Astrocyte (in vitro differentiated cells and primary cell): ENCODE measurements around the gene CACNA2D1. TPM values are rescaled to one million over a fixed set of nuclear protein-coding genes. Genes with fewer than 3 reads are reported as not detected.

Experiments used
- DNase-seq: peaks from one replicate; pipeline ENCODE4 v3.0.0-alpha.2; 2010; ENCODE audit warnings: low read depth
- FAIRE-seq: peaks from 2 replicates; lab custom pipeline; 2011; peaks lifted over from hg19 to GRCh38; lab: Jason Lieb, UNC
- H2AFZ ChIP-seq: 2 replicates; pipeline ENCODE4 v1.6.0; 2012; ENCODE audit warnings: low read depth, low read length, inconsistent platforms
- H3K27ac ChIP-seq: 2 replicates; pipeline ENCODE4 v1.5.1; 2011; ENCODE audit warnings: low read depth, low read length, inconsistent platforms
- H3K27me3 ChIP-seq: 2 replicates; pipeline ENCODE4 v1.6.0; 2011; ENCODE audit warnings: low read length, inconsistent platforms; ENCODE audit not compliant: insufficient read depth
- H3K36me3 ChIP-seq: 2 replicates; pipeline ENCODE4 v1.5.1; 2011; ENCODE audit warnings: low read length, inconsistent platforms; ENCODE audit not compliant: insufficient read depth
- H3K4me1 ChIP-seq: 2 replicates; pipeline ENCODE4 v1.5.1; 2011; ENCODE audit warnings: low read length, inconsistent platforms; ENCODE audit not compliant: insufficient read depth
- H3K4me2 ChIP-seq: 2 replicates; pipeline ENCODE4 v1.6.0; 2012; ENCODE audit warnings: low read length, inconsistent platforms
- H3K4me3 ChIP-seq: 2 replicates; pipeline ENCODE4 v1.5.1; 2011; ENCODE audit warnings: low read depth, mild to moderate bottlenecking, low read length, inconsistent platforms; ENCODE audit not compliant: insufficient read depth
- H3K79me2 ChIP-seq: 2 replicates; pipeline ENCODE4 v1.6.0; 2012; ENCODE audit warnings: mild to moderate bottlenecking, low read length, inconsistent platforms; ENCODE audit not compliant: insufficient read depth
- H3K9ac ChIP-seq: 2 replicates; pipeline ENCODE4 v1.6.0; 2012; ENCODE audit warnings: mild to moderate bottlenecking, low read length, inconsistent platforms
- H3K9me3 ChIP-seq: 2 replicates; pipeline ENCODE4 v1.5.1; 2012; ENCODE audit warnings: low read depth, mild to moderate bottlenecking, low read length, inconsistent platforms; ENCODE audit not compliant: insufficient read depth
- H4K20me1 ChIP-seq: 2 replicates; pipeline ENCODE4 v1.6.0; 2012; ENCODE audit warnings: low read length, inconsistent platforms; ENCODE audit not compliant: insufficient read depth
- H3K27ac Mint-ChIP-seq: one replicate; pipeline ENCODE4 v1.8.0; 2021; ENCODE audit warnings: mild to moderate bottlenecking, mixed read lengths; ENCODE audit not compliant: unreplicated experiment
- H3K27me3 Mint-ChIP-seq: one replicate; pipeline ENCODE4 v1.8.0; 2021; ENCODE audit warnings: low read depth, mixed read lengths; ENCODE audit not compliant: unreplicated experiment
- H3K36me3 Mint-ChIP-seq: one replicate; pipeline ENCODE4 v1.8.0; 2021; ENCODE audit warnings: low read depth, mixed read lengths; ENCODE audit not compliant: unreplicated experiment
- H3K4me1 Mint-ChIP-seq: one replicate; pipeline ENCODE4 v1.8.0; 2021; ENCODE audit warnings: low read depth, mixed read lengths; ENCODE audit not compliant: unreplicated experiment
- H3K4me3 Mint-ChIP-seq: one replicate; pipeline ENCODE4 v1.8.0; 2021; ENCODE audit warnings: mild to moderate bottlenecking, moderate library complexity, mixed read lengths; ENCODE audit not compliant: unreplicated experiment
- H3K9me3 Mint-ChIP-seq: one replicate; pipeline ENCODE4 v1.8.0; 2021; ENCODE audit warnings: mild to moderate bottlenecking, mixed read lengths; ENCODE audit not compliant: unreplicated experiment
- CTCF ChIP-seq: IDR thresholded peaks from 2 replicates; pipeline ENCODE4 v1.5.1; 2011; ENCODE audit warnings: low read depth, mild to moderate bottlenecking, inconsistent platforms, low read length, moderate library complexity; ENCODE audit not compliant: insufficient read depth
- EZH2 ChIP-seq: IDR thresholded peaks from 2 replicates; pipeline ENCODE4 v1.6.1; 2012; ENCODE audit warnings: mild to moderate bottlenecking, low read length, inconsistent platforms; ENCODE audit not compliant: insufficient read depth
- total RNA-seq: library from RNA; stranded (reverse); gene quantifications from 2 replicates; pipeline ENCODE4 v1.2.1, GENCODE V29; 2021

CACNA2D1 gene
- total RNA-seq, 1 donor from 2014 or later: 53.4 TPM

- H3K36me3 ChIP-seq: no peaks in the 10 kb centered on the region
- no peak overlapping the region for H3K27ac ChIP-seq
- Mint-ChIP-seq H3K36me3 (no peaks in the 10 kb centered on the region), H3K27ac (no peak overlapping the region), H3K4me3 (no peak overlapping the region), H3K4me1 (no peaks in the 10 kb centered on the region), H3K27me3 (no peaks in the 10 kb centered on the region), H3K9me3 (no peaks in the 10 kb centered on the region)
- peaks cover 9% of the 10 kb centered on the region for H4K20me1 ChIP-seq
- H3K4me1 ChIP-seq: no peaks in the 10 kb centered on the region
- no peak overlapping the region for H2AFZ ChIP-seq
- FAIRE-seq (no peak), DNase-seq (no peak)
- no peak overlapping the region for H3K9ac ChIP-seq
- no peak overlapping the region for H3K4me2 ChIP-seq
- no peaks in the 10 kb centered on the region for H3K27me3 ChIP-seq
- peaks cover 31% of the 10 kb centered on the region for H3K79me2 ChIP-seq
- H3K9me3 ChIP-seq: no peaks in the 10 kb centered on the region
- no peak for TF ChIP-seq CTCF
- no peak for TF ChIP-seq EZH2
- H3K4me3 ChIP-seq: no peak overlapping the region
These were observed 24.4 kb downstream of the CACNA2D1 start for GRCh38 chr7:82419200-82419599.

- H3K79me2 ChIP-seq: peaks cover 34% of the 10 kb centered on the region
- H3K9me3 ChIP-seq: no peaks in the 10 kb centered on the region
- H3K27ac ChIP-seq: no peak overlapping the region
- no peak overlapping the region for H3K4me3 ChIP-seq
- H3K9ac ChIP-seq: no peak overlapping the region
- FAIRE-seq (no peak), DNase-seq (no peak)
- peaks cover 11% of the 10 kb centered on the region for H4K20me1 ChIP-seq
- H3K36me3 Mint-ChIP-seq: no peaks in the 10 kb centered on the region
- TF ChIP-seq EZH2 (no peak), CTCF (no peak)
- no peaks in the 10 kb centered on the region for H3K36me3 ChIP-seq
- no peak overlapping the region for H3K27ac Mint-ChIP-seq
- no peak overlapping the region for H2AFZ ChIP-seq
- no peaks in the 10 kb centered on the region for H3K4me1 ChIP-seq
- H3K4me2 ChIP-seq: no peak overlapping the region
- peaks cover 7% of the 10 kb centered on the region for H3K4me1 Mint-ChIP-seq
- H3K27me3 ChIP-seq: no peaks in the 10 kb centered on the region
- H3K9me3 Mint-ChIP-seq: no peaks in the 10 kb centered on the region
- H3K27me3 Mint-ChIP-seq: no peaks in the 10 kb centered on the region
- no peak overlapping the region for H3K4me3 Mint-ChIP-seq
These were observed 25.7 kb downstream of the CACNA2D1 start for GRCh38 chr7:82417898-82418297.

DNA sequence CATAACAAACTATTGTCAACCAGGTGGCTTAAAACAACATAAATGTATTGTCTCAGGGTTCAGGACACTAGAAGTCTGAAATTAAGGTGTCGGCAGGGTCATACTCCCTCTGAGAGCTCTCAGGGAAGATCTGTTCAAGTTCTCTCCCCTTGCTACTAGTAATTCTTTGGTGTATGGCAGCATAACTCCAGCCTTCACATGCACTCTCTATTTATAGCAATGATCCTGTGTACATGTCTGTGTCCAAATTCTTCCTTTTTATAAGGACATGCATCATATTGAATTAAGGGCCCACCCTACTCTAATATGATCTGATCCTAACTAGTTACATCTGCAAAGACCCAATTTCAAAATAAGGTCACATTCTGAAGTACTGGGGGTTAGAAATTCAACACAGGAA, 27.2 kb downstream of the CACNA2D1 start:
- no peak overlapping the region for H3K27ac Mint-ChIP-seq
- H3K4me2 ChIP-seq: no peak overlapping the region

More for the DNA sequence above, 27.2 kb downstream of the CACNA2D1 start:
- Mint-ChIP-seq H3K4me3 (no peak overlapping the region), H3K9me3 (no peaks in the 10 kb centered on the region), H3K4me1 (peaks cover 12% of the 10 kb centered on the region), H3K36me3 (no peaks in the 10 kb centered on the region), H3K27me3 (no peaks in the 10 kb centered on the region)
- no peaks in the 10 kb centered on the region for H3K9me3 ChIP-seq
- no peaks in the 10 kb centered on the region for H3K27me3 ChIP-seq
- FAIRE-seq (no peak), DNase-seq (no peak)
- peaks cover 6% of the 10 kb centered on the region for H4K20me1 ChIP-seq
- no peak overlapping the region for H2AFZ ChIP-seq
- no peak overlapping the region for H3K9ac ChIP-seq
- no peaks in the 10 kb centered on the region for H3K36me3 ChIP-seq
- no peak overlapping the region for H3K4me3 ChIP-seq
- TF ChIP-seq CTCF (no peak), EZH2 (no peak)
- no peaks in the 10 kb centered on the region for H3K4me1 ChIP-seq
- H3K27ac ChIP-seq: no peak overlapping the region
- peaks cover 39% of the 10 kb centered on the region for H3K79me2 ChIP-seq
